Uterus (tissue), 4 donors: Measurements from ENCODE around the gene MVB12A. TPM values are rescaled to one million over a fixed set of nuclear protein-coding genes. Genes with fewer than 3 reads are reported as not detected.

Experiments
- DNase-seq, 2 donors: peaks; one replicate each; pipeline ENCODE4 v3.0.0-alpha.2; 2019 to 2020
- H3K27ac ChIP-seq, 2 donors: fragments of 200-600 bp; sonication (generic); 1 replicate in 1 of 2; 2 replicates in 1 of 2; pipeline ENCODE4 v1.5.1; 2016 to 2018
- H3K27me3 ChIP-seq, 2 donors: fragments of 200-600 bp; sonication (generic); one replicate each; pipeline ENCODE4 v1.5.1; 2018 to 2019; ENCODE audit warnings: control low read depth in 1 of 2
- H3K36me3 ChIP-seq, 2 donors: fragments of 200-600 bp; sonication (generic); one replicate each; pipeline ENCODE4 v1.5.1; 2019; ENCODE audit warnings: control low read depth in 1 of 2
- H3K4me1 ChIP-seq, 2 donors: fragments of 200-600 bp; sonication (generic); one replicate each; pipeline ENCODE4 v1.5.1; 2018 to 2019; ENCODE audit warnings: control low read depth in 1 of 2
- H3K4me3 ChIP-seq, 2 donors: fragments of 200-600 bp; sonication (generic); 1 replicate in 1 of 2; 2 replicates in 1 of 2; pipeline ENCODE4 v1.5.1; 2018 to 2019; ENCODE audit warnings: mild to moderate bottlenecking in 1 of 2
- H3K9me3 ChIP-seq, 2 donors: fragments of 200-600 bp; sonication (generic); one replicate each; pipeline ENCODE4 v1.5.1; 2019; ENCODE audit warnings: control low read depth in 1 of 2
- POLR2A ChIP-seq, 2 donors: fragments of 450-650 bp; IDR thresholded peaks; one replicate each; pipeline ENCODE4 v1.6.1; 2016; ENCODE audit warnings: antibody characterized with exemption in 2 of 2, mild to moderate bottlenecking in 1 of 2, moderate library complexity in 1 of 2
- intact Hi-C: fragments of 100-400 bp; cut with DNase I; formaldehyde crosslinking; loops from one replicate; pipeline ENCODE4 v1.15.1; 2023; ENCODE audit warnings: low total_unique reads
- total RNA-seq, 4 donors: library from RNA; depleted of rRNA in 3 of 4; stranded (reverse); fragments of >200 nt in 3 of 4; gene quantifications; one replicate each; pipeline versions ENCODE4 v1.1.0 to v1.2.4, GENCODE V29; 2014 to 2023
- TF ChIP-seq, protein P1 (sequence below), 4 experiments: fragments of 200-600 bp in 2 of 4; fragments of 450-650 bp in 2 of 4; sonication (generic) in 2 of 4; IDR thresholded peaks; one replicate each; pipeline ENCODE4 v1.5.1; 2016 to 2019; ENCODE audit warnings: antibody characterized with exemption in 4 of 4, mild to moderate bottlenecking in 2 of 4, moderate library complexity in 1 of 4
- donor health status: DM: yes; HTN: yes; CAD: no.

Gene MVB12A
- total RNA-seq, 4 donors from 2014 or later, result 3.8 to 46.7 (median 26.5) TPM

DNA sequence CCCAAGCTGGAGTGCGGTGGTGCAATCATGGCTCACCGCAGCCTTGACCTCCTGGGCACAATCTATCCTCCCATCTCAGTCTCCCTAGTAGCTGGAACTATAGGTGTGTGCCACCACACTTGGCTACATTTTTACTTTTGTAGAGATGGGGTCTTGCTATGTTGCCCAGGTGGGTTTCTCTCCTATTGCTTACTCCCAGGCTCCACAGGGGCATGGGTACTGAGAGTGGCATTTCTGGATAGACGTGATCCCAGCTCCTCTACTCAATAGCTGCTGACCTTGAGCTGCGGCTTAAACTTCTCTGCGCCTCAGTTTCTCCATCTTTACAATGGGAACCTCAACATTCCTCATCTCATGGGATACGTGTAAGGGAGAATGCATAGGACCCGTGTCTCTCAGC is 11.6 kb downstream of the MVB12A start:
- intact Hi-C loops, result no loop called here
- no peaks in the 10 kb centered on the region for H3K4me1 ChIP-seq
- H3K4me3 ChIP-seq, result no peak overlapping the region
- TF ChIP-seq, protein P1, sequence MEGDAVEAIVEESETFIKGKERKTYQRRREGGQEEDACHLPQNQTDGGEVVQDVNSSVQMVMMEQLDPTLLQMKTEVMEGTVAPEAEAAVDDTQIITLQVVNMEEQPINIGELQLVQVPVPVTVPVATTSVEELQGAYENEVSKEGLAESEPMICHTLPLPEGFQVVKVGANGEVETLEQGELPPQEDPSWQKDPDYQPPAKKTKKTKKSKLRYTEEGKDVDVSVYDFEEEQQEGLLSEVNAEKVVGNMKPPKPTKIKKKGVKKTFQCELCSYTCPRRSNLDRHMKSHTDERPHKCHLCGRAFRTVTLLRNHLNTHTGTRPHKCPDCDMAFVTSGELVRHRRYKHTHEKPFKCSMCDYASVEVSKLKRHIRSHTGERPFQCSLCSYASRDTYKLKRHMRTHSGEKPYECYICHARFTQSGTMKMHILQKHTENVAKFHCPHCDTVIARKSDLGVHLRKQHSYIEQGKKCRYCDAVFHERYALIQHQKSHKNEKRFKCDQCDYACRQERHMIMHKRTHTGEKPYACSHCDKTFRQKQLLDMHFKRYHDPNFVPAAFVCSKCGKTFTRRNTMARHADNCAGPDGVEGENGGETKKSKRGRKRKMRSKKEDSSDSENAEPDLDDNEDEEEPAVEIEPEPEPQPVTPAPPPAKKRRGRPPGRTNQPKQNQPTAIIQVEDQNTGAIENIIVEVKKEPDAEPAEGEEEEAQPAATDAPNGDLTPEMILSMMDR (IDR thresholded peaks at IDR 0.05), result no peak
- no peak for DNase-seq
- H3K27me3 ChIP-seq, result no peaks in the 10 kb centered on the region
- H3K36me3 ChIP-seq, result no peaks in the 10 kb centered on the region
- no peak overlapping the region for H3K27ac ChIP-seq
- H3K9me3 ChIP-seq, result no peaks in the 10 kb centered on the region

DNA sequence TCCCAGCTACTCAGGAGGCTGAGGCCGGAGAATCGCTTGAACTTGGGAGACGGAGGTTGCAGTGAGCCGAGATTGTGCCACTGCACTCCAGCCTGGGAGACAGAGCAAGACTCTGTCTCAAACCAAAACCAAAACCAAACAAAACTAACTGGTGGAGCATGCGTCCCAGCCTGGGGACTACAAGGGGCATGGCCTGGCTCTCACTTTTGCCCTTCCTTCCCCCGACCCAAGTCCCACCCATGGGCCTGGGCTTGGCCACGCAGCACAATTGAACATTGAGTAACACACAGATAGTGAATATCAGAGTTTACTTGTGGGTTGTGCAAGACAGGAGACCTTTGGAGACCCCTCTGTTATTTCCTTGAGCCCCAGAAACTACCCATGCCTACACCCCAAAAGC is 15.4 kb downstream of the MVB12A start:
- TF ChIP-seq POLR2A (IDR thresholded peaks at IDR 0.05), result no peak
- TF ChIP-seq, protein P1 (IDR thresholded peaks at IDR 0.05), result no peak
- H3K4me1 ChIP-seq, result no peaks in the 10 kb centered on the region
- no peaks in the 10 kb centered on the region for H3K27me3 ChIP-seq
- H3K9me3 ChIP-seq, result no peaks in the 10 kb centered on the region
- H3K27ac ChIP-seq, result no peak overlapping the region
- H3K36me3 ChIP-seq, result no peaks in the 10 kb centered on the region
- no peak overlapping the region for H3K4me3 ChIP-seq
- intact Hi-C loops, result no loop called here
- no peak for DNase-seq

GRCh38 chr19:17436094-17436873 is 16.4 kb downstream of the MVB12A start:
- Histone ChIP-seq H3K4me1 (no peaks in the 10 kb centered on the region), H3K4me3 (no peak overlapping the region), H3K27ac (no peak overlapping the region), H3K9me3 (no peaks in the 10 kb centered on the region), H3K36me3 (no peaks in the 10 kb centered on the region), H3K27me3 (no peaks in the 10 kb centered on the region)
- TF ChIP-seq, protein P1 (IDR thresholded peaks at IDR 0.05), result no peak
- no peak for TF ChIP-seq POLR2A (IDR thresholded peaks at IDR 0.05)
- intact Hi-C loops, result no loop called here
- DNase-seq, result no peak

DNA sequence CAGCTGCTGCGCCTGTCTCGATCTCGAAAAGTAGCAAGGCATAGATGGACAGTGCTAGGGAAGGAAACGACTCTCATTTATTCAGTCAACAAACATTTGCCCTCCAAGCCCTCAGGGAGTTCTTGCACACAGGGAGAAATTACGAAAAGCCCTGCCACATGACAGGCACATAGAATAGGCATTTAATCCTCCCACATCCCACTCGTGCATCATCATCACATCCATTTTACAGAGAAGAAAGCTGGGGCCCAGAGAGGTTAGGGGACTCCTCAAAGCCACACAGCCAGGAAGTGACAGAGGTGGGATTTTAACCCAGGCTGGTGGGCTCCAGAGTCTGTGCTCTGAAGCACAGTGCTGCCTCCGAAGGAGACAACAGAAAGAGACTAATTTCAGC is 17.0 kb downstream of the MVB12A start:
- Histone ChIP-seq H3K27me3 (no peaks in the 10 kb centered on the region), H3K4me3 (no peak overlapping the region), H3K36me3 (no peaks in the 10 kb centered on the region), H3K9me3 (no peaks in the 10 kb centered on the region), H3K4me1 (no peaks in the 10 kb centered on the region), H3K27ac (no peak overlapping the region)
- DNase-seq, result no peak
- intact Hi-C loops, result no loop called here
- TF ChIP-seq POLR2A (IDR thresholded peaks at IDR 0.05), result no peak
- TF ChIP-seq, protein P1 (IDR thresholded peaks at IDR 0.05), result no peak

DNA sequence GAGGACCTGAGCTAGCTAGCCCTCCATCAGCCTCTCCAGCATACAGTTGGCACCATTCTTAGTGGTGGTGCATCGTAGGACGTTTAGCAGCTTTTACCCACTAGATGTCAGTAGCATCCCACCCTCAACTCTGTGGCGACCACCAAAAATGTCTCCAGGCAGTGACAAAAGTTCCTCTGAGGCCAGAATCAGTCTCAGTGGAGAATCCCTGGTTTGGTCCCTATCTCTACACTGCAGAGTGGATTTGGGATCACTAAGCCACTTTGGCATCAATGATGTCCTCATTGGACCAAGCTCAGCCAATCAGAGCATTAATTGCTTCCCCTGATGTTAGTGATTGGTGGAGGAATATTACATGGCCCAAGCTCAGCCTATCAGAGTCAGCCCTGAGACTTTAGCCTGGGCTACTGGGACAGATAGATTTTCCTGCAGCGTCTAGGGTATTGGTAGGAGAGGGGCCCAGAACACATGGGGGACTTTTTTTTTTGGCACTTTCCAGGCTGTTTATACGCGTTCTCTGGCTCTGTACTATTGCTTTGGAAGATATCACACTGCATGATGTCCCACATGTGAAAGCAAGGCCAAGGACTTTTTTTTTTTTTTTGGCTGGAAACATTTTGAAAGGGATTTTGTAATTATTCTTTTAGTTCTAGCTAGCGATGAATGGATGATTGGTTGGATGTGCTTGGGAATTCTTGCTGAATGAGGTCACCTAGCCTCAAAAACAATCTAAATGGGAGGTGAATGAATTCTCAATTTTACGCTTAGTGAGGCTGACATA is 21.6 kb downstream of the MVB12A start:
- H3K27ac ChIP-seq, result peak overlapping the region in 1 of 2 donors; percentile 24
- no peak overlapping the region for H3K4me3 ChIP-seq
- no peaks in the 10 kb centered on the region for H3K27me3 ChIP-seq
- intact Hi-C loops, result no loop called here
- no peaks in the 10 kb centered on the region for H3K4me1 ChIP-seq
- DNase-seq, result no peak
- TF ChIP-seq, protein P1 (IDR thresholded peaks at IDR 0.05), result peak in 3 of 4 experiments; percentile 19 to 41 (median 31)
- no peak for TF ChIP-seq POLR2A (IDR thresholded peaks at IDR 0.05)
- no peaks in the 10 kb centered on the region for H3K9me3 ChIP-seq
- H3K36me3 ChIP-seq, result no peaks in the 10 kb centered on the region
